HG02884 (cell line): ENCODE data around the gene ZNF160.
"Not testable (repeated sequence)": the region's sequence is repeated elsewhere in the genome, so short reads cannot be mapped to it uniquely, and the experiment has no call there.

Experiments used
- ATAC-seq: cut with Tn5 transposase; IDR thresholded peaks from one replicate; pipeline ENCODE4 v1.9.1; 2021; ENCODE audit warnings: mild to moderate bottlenecking, moderate library complexity; ENCODE audit not compliant: unreplicated experiment

The ZNF160 gene

DNA sequence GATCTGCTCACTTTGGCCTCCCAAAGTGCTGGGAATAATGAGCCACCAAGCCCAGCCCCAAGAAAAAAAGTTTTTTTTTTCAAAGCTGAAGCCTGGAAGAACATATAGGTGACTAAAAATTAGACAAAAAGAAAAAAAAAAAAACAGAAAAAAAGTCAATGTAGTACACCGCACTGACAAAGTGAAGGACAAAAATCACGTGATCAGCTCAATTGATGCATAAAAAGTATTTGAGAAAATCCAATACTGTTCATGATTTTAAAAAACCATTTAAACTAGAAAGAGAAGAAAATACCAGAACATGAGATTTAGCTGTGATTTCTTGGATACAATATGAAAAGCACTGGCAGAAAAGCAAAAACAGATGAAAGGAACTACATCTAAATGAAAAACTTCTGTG is 69.2 kb downstream of the ZNF160 start:
- no peak for ATAC-seq

DNA sequence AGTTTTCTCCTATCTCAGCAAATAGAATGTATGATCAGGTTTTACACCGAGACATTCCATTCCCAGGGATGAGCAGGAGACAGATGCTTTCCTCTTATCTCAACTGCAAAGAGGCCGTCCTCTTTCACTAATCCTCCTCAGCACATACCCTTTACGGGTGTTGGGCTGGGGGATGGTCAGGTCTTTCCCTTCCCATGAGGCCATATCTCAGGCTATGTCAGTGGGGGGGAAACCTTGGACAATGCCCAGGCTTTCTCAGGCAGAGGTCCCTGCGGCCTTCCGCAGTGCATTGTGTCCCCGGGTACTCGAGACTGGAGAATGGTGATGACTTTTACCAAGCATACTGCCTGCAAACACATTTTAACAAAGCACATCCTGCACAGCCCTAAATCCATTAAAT is 74.9 kb downstream of the ZNF160 start:
- not testable (repeated sequence) for ATAC-seq

DNA sequence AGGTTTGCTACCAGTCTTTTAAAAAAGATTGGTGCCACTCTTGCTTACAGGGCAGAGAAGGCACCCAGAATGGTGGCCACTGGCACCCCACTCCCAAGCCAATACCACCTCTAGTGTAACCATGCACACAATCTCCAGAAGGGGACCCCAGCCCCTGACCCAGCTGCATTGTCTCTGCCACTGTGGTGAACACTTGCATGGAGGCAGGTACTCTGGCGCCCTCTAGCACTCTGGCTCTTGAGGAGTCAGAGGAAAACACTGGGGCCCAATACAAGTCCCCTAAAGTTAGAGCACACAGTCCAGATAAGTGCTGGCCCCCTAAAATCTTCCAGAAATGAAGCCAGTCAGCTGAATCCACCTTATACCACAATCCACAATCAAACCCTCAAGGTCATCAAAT is 83.5 kb downstream of the ZNF160 start:
- ATAC-seq = no peak
